GM10847 (cell line): Measurements from ENCODE around the gene DENND5A.

ENCODE experiments used
- POLR2A ChIP-seq: IDR thresholded peaks from 2 replicates; pipeline ENCODE4 v1.6.1; 2011; ENCODE audit not compliant: insufficient read length; ENCODE audit errors: extremely low read depth

DENND5A gene

GRCh38 chr11:9265211-9266131, at the start of gene DENND5A:
TSS of gene DENND5A (minus strand) at chr11:9265350. CDS start at chr11:9265069, 281 bp downstream.
- TF ChIP-seq POLR2A = no peak

DNA sequence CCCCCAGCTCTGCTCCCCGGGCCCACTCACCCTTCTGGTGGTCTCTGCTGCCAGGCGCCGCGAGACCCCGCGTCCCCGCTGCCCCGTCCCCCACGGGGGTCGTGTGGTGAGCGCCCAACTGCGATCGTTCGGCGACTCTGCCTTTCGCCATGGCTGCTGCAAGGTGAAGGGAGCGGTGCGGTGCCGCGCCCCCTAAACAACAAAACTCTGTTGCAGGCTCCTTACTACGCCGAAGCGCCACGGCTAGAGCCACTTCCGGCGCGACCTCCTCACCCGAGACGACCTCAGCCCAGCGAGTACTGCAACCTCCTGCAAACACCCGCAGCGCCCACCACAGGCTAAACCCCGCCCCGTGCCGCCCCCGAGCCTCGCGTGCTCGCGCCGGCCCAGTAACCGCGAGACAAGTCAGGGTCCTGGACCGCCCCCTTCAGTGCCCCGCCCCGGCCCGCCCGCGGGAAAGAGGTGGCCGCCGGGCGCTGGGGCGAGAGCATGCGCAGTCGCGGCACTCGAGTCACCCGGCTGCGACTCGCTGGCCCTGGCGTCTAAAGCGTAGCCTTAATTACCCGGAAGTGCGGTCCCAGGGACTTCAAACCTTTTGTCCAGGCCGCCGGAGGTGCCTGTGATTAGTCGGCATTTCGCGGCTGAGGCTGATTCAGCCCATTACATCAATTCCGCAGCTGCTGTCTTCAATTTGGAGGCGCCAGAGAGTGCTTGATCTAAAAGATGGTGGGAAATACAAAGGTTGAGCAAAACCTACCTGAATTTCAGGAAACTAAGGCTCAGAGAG, 49.3 kb upstream of the DENND5A start, which contains the start of gene TMEM41B:
Gene TMEM41B (minus strand): TSS at position 303 of the 787 bp plus-strand sequence. CDS start 152 bp downstream, at position 151.
- TF ChIP-seq POLR2A = peak; percentile 88

- no peak for TF ChIP-seq POLR2A
Observed at GRCh38 chr11:9313648-9314290, 48.6 kb upstream of the DENND5A start.

DNA sequence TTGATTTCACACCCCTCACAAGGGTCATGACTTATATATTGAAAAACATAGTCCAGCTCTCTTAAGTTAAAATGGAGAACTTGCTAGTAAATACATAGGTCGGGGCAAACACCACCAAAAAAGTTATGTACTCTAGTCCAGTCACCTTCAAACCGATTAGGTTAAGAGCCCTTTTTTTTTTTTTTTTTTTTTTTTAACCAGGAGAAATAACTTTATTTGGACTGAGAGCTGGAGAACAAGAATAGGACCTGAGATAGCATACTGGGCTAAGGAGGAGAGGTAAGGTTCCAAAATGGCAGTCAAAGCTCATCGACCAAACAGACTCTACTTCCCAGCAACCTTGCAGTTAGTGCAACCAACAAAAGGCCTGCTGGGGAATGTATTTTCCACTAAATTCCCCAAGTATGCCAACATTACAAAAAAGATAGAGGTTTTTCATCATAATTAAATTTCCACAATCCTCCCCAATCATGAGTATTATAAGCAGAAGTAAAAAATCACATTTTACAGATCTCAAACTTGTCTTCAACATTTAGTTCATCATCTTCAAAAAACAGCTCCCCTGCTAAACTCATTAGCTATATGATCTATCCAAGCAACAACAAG, 45.4 kb upstream of the DENND5A start:
- TF ChIP-seq POLR2A = no peak

DNA sequence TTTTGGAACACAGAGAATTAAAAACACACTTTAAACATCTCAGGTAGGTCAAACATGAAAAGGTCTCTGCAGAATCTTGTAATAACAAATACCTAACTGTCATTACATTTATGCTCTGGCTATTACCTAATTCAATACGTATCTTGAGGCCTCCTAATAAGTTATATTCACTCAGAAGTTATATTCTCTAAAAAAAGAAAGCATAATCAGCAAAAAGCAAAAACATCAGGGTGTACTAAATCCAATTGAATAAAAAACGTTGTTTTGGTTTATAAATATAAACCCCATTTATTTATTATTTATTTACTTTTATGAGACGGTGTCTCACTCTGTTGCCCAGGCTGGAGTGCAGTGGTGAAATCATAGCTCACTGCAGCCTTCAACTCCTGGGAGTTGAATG, 39.0 kb upstream of the DENND5A start:
- TF ChIP-seq POLR2A = no peak

DNA sequence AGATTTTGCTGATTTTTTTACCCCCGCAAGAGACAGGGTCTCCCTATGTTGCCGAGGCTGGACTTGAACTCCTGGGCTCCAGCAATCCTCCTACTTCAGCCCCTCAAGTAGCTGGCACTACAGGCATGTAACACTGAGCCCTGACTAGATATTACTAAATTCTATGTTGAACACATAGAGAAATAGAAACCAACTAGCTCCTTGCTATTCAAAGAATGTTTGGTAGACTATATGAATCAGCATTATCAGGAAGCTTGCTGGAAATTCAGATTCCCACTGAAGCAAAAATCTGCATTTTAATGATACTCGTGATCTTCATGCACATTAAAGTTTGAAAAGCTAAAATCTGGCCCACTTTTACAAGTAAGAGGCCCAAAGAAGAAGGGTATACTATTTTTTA, 37.3 kb upstream of the DENND5A start:
- TF ChIP-seq POLR2A = no peak

DNA sequence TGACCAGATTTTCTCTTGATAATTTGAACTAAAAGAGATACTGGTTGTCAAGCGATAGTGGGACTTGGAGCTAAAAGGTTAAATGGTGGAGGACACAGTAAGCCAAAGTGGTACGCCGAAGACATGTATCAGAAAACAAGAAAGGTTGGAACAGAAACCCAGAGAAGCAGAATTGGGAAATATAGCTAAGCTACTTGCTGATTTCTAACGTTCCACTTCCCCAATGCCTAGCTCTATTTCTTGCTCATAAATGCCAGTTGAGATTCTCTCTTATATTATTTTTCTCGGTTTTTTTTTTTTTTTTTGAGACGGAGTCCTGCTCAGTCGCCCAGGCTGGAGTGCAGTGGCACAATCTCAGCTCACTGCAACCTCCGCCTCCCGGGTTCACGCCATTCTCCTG, 36.6 kb upstream of the DENND5A start:
- TF ChIP-seq POLR2A = no peak

DNA sequence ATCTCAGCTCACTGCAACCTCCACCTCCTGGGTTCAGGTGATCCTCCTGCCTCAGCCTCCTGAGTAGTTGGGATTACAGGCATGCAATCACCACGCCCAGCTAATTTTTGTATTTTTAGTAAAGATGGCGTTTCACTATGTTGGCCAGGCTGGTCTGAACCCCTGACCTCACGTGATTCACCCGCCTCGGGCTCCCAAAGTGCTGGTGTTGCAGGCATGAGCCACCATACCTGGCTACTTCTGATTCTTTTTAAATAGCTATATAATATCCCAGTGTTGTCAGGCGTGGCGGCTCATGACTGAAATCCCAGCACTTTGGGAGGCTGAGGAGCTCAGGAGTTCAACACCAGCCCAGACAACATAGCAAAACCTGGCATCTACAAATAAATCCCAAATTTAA, 28.5 kb upstream of the DENND5A start:
- no peak for TF ChIP-seq POLR2A

DNA sequence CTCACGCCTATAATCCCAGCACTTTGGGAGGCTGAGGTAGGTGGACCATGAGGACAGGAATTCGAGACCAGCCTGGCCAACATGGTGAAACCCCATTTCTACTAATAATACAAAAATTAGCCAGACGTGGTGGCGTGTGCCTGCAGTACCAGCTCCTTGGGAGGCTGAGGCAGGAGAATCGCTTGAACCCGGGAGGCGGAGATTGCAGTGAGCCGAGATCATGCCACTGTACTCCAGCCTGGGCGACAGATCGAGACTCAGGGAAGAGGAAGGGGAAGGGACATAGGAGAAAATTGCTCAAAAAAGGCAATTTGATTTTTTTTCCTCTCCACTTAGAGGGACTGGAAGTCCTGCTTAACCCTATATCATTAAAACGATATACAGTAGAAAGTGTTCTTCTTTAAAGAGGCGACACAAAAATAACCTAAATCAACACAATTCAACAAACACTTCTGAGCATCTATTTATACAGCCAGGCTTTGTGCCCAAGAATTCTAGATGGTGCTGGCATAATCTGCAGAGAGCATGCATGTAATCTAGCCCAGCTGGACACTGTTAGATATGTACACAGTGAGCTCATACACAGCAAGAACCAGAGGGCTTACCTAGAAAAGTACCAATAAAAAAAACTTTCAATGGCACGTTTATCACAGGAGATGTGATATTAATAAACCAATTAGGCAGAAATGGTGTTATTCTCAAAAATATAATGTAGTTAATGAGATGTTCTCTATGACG, 20.9 kb upstream of the DENND5A start:
- TF ChIP-seq POLR2A = no peak

GRCh38 chr11:9280655-9281301, 15.6 kb upstream of the DENND5A start:
- TF ChIP-seq POLR2A = no peak

- TF ChIP-seq POLR2A = no peak
Observed at GRCh38 chr11:9277176-9277575, 12.0 kb upstream of the DENND5A start.

GRCh38 chr11:9276571-9276970, 11.4 kb upstream of the DENND5A start:
- no peak for TF ChIP-seq POLR2A

GRCh38 chr11:9274499-9275258, 9.5 kb upstream of the DENND5A start:
- TF ChIP-seq POLR2A = no peak
